GM12878 (cell line): ENCODE data around the gene PRSS50. TPM values are rescaled to one million over a fixed set of nuclear protein-coding genes. Genes with fewer than 3 reads are reported as not detected.

ENCODE experiments used
- ATAC-seq: fragments of 200-7000 bp; cut with Tn5 transposase; 3 replicates; pipeline ENCODE4 v1.9.1; 2020; ENCODE audit warnings: mild to moderate bottlenecking, moderate library complexity
- BruUV-seq: library from RNA; stranded (reverse); fragments of 400-500 nt; replicated peaks from 2 replicates; lab custom pipeline; 2021; lab: Mats Ljungman, UMichigan
- CTCF ChIA-PET: fragments of 300-600 bp; sonication (Branson Sonifier 250); formaldehyde crosslinking; extraction: SDS; loops from one replicate; lab custom pipeline; 2021; ENCODE audit warnings: inconsistent platforms; lab: Yijun Ruan, JAX
- POLR2A ChIA-PET: fragments of 350-600 bp; formaldehyde crosslinking; extraction: SDS; loops from one replicate; lab custom pipeline; 2021; ENCODE audit warnings: inconsistent platforms; lab: Charles Lee
- RAD21 ChIA-PET: fragments of 300-600 bp; sonication (Branson Sonifier 250); formaldehyde crosslinking; loops from one replicate; lab custom pipeline; 2023; ENCODE audit warnings: antibody characterized with exemption; ENCODE audit not compliant: unreplicated experiment; lab: Charles Lee
- SMC1A ChIA-PET: fragments of 300-600 bp; sonication (Branson Sonifier 250); formaldehyde crosslinking; loops from one replicate; lab custom pipeline; 2023; ENCODE audit not compliant: unreplicated experiment, uncharacterized antibody; lab: Charles Lee
- DNase-seq: peaks from one replicate; pipeline ENCODE4 v3.0.0-alpha.2; 2011; ENCODE audit warnings: low read depth, low spot score
- FAIRE-seq: peaks from 3 replicates; lab custom pipeline; 2011; peaks lifted over from hg19 to GRCh38; lab: Jason Lieb, UNC
- H2AFZ ChIP-seq: 2 replicates; pipeline ENCODE4 v1.6.0; 2011; ENCODE audit warnings: low read depth, low read length, control low read depth; ENCODE audit not compliant: control insufficient read depth
- H3K27ac ChIP-seq: 2 replicates; pipeline ENCODE4 v1.5.1; 2011; ENCODE audit warnings: control low read depth; ENCODE audit not compliant: control insufficient read depth, insufficient read depth
- H3K27me3 ChIP-seq, 2 experiments: replicated peaks in 1 of 2; 2 replicates each; pipeline versions ENCODE4 v1.6.0 to v1.6.1; 2011; ENCODE audit warnings: low read length in 1 of 2; ENCODE audit not compliant: control insufficient read depth in 2 of 2, insufficient read depth in 2 of 2
- H3K36me3 ChIP-seq, 2 experiments: 2 replicates each; pipeline ENCODE4 v1.5.1; 2011; ENCODE audit warnings: low read length in 1 of 2; ENCODE audit not compliant: control insufficient read depth in 2 of 2, insufficient read depth in 2 of 2
- H3K4me1 ChIP-seq: 2 replicates; pipeline ENCODE4 v1.6.1; 2011; ENCODE audit warnings: mild to moderate bottlenecking, low read length, moderate library complexity, mixed read lengths; ENCODE audit not compliant: control insufficient read depth, insufficient read depth
- H3K4me2 ChIP-seq: 2 replicates; pipeline ENCODE4 v1.6.0; 2011; ENCODE audit warnings: control low read depth; ENCODE audit not compliant: control insufficient read depth, insufficient read depth
- H3K4me3 ChIP-seq: fragments of 200-600 bp; sonication (generic); 2 replicates; pipeline ENCODE4 v1.5.1; 2016
- H3K79me2 ChIP-seq: 2 replicates; pipeline ENCODE4 v1.6.0; 2011; ENCODE audit warnings: low read length; ENCODE audit not compliant: control insufficient read depth, insufficient read depth
- H3K9ac ChIP-seq: 2 replicates; pipeline ENCODE4 v1.8.0; 2011; ENCODE audit warnings: low read length, control low read depth, mixed read lengths; ENCODE audit not compliant: control insufficient read depth, insufficient read depth
- H3K9me3 ChIP-seq: replicated peaks from 3 replicates; pipeline ENCODE4 v1.5.1; 2011; ENCODE audit warnings: mild to moderate bottlenecking, low read length; ENCODE audit not compliant: control insufficient read depth, insufficient read depth
- H4K20me1 ChIP-seq: 2 replicates; pipeline ENCODE4 v1.6.0; 2011; ENCODE audit not compliant: control insufficient read depth, insufficient read depth
- CEBPZ ChIP-seq: fragments of 150-350 bp; IDR thresholded peaks from 2 replicates; pipeline ENCODE4 v1.6.1; 2016; ENCODE audit warnings: low read depth, low read length
- SREBF2 ChIP-seq: IDR thresholded peaks from 2 replicates; pipeline ENCODE4 v1.6.1; 2012; ENCODE audit warnings: mild to moderate bottlenecking, low read length
- ZNF207 ChIP-seq: fragments of 450-650 bp; IDR thresholded peaks from 2 replicates; pipeline ENCODE4 v1.6.1; 2014; ENCODE audit warnings: antibody characterized with exemption, mild to moderate bottlenecking, borderline replicate concordance
- ZNF274 ChIP-seq: IDR thresholded peaks from one replicate; pipeline ENCODE4 v1.8.0; 2011; ENCODE audit not compliant: insufficient read length, insufficient read depth
- WGBS: methylation state at CpG from one replicate; pipeline ENCODE4 v1.1.6; 2016; ENCODE audit warnings: low lambda C conversion rate; ENCODE audit not compliant: insufficient replicate concordance, insufficient coverage; ENCODE audit errors: missing lambda C conversion rate; 5-methylcytosine and 5-hydroxymethylcytosine counted together
- in situ Hi-C: fragments of 300-500 bp; cut with MboI; formaldehyde crosslinking; loops from 9 replicates; pipeline ENCODE4 v1.14.3; 2018; ENCODE audit warnings: mixed read lengths
- intact Hi-C: fragments of 100-400 bp; cut with micrococcal nuclease; formaldehyde crosslinking; loops from one replicate; pipeline ENCODE4 v1.14.2; 2022; ENCODE audit not compliant: unreplicated experiment
- polyA plus RNA-seq, 11 experiments: library from polyadenylated mRNA; depleted of rRNA in 4 of 11; unstranded in 6 of 11; stranded (reverse) in 5 of 11; fragments of >200 nt; fragmentation: Nextera tagmentation in 4 of 11; fragmentation: Illumina TruSeq in 1 of 11; extraction: Ambion mirVana in 4 of 11; extraction: Trizol in 1 of 11; gene quantifications; 1 replicate in 1 of 11; 2 replicates in 10 of 11; pipeline versions ENCODE4 v1.2.1 to v1.2.3, GENCODE V29; 2011 to 2016; ENCODE audit warnings: inconsistent platforms in 2 of 11, missing spikeins in 2 of 11, low read depth in 1 of 11
- total RNA-seq, 4 experiments: library from RNA; depleted of rRNA in 3 of 4; stranded (reverse); fragments of >200 nt in 3 of 4; fragmentation: Illumina TruSeq in 1 of 4; extraction: Trizol in 1 of 4; gene quantifications; 2 replicates each; pipeline versions ENCODE4 v1.2.1 to v1.2.3, GENCODE V29; 2013 to 2021

The PRSS50 gene
- total and polyA plus RNA-seq, 10 of the 15 experiments (the other 5 are each of a cell fraction or from before 2014, with no cell fraction given) = 0.05 TPM; not detected in 9

- TF ChIP-seq CEBPZ = no peak
- TF ChIP-seq ZNF207 = no peak
Measured at GRCh38 chr3:46693038-46693891, 24.4 kb downstream of the PRSS50 start, which contains the start of gene ALS2CL (continued).

- peaks cover 7% of the 10 kb centered on the region for H3K4me1 ChIP-seq
- DNase-seq = no peak
- WGBS = 51% methylated on average over 11 of the region's 11 CpGs
Measured at GRCh38 chr3:46692566-46692990, 25.1 kb downstream of the PRSS50 start.

More at GRCh38 chr3:46692566-46692990, 25.1 kb downstream of the PRSS50 start:
- ChIA-PET CTCF (interaction anchor here (1.6 kb wide), 1 partner anchor 203 kb away, joined by 5 read pairs; no protein-coding TSS in a partner anchor), RAD21 (no interaction called here), POLR2A (no interaction called here), SMC1A (no interaction called here)
- no peak overlapping the region for H3K9ac ChIP-seq
- in situ Hi-C loops = no loop called here
- H3K9me3 ChIP-seq = no peaks in the 10 kb centered on the region
- H3K4me2 ChIP-seq = no peak overlapping the region
- no peak for TF ChIP-seq SREBF2
- no peak for TF ChIP-seq ZNF274
- peaks cover 5 to 8% of the 10 kb centered on the region in 2 experiments for H3K27me3 ChIP-seq
- no peaks in the 10 kb centered on the region for H4K20me1 ChIP-seq
- no peak overlapping the region for H2AFZ ChIP-seq
- H3K79me2 ChIP-seq = no peaks in the 10 kb centered on the region
- no peaks in the 10 kb centered on the region for H3K36me3 ChIP-seq
- FAIRE-seq (no peak), ATAC-seq (no peak)
- no peak overlapping the region for H3K27ac ChIP-seq
- H3K4me3 ChIP-seq = no peak overlapping the region
- intact Hi-C loops = no loop called here
- BruUV-seq = no TSS peak
